ENCODE data around the gene AMOTL2. TPM values are rescaled to one million over a fixed set of nuclear protein-coding genes. Genes with fewer than 3 reads are reported as not detected.

Gene AMOTL2
- total RNA-seq, 1 donor: 0.10 TPM

DNA sequence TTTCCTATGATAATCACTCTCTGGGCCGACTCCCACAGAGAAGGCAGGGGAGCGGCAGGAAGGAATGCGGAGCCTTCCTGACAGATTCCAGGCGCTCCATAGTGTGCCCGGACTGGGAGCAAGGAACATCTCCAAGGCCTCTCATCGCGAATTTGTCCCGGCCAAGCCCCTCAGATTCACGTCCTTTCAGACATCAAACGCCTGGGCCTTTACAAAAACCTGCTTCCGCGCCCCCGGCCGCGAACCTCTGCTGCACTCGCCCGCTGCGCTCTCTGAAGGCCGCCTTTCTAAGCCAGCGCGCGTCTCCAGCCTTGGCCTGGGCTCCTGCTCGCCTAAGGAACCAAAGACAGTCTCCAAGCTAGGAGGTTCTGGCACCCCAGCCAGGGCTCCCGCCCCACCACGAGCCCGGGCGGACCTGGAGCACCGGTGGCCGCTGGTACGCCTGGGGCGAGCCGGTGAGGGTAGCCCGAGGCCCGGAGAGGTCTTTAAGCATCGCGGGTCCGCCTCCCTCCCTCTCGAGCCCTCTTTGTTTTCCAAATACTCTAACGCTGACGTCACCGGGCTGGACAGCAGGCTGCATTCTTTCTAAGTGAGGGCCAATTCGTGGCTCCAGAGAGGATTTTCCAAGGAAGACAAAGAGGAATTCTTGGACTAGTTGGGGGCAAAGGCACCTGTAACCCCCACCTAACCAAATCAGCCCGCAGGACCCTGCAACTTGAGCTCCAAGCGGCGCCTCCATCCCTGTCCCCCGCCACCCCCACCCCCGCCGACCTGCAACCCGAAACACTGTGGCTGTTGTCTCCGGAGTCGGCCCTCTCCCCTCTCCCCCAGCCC lies 759 bp downstream of the AMOTL2 start:
- H3K27me3 ChIP-seq (ENCODE audit: insufficient read depth, low read length): peaks cover 30% of the 10 kb centered on the region
- H3K4me3 ChIP-seq (ENCODE audit: low read length): no peak overlapping the region
- H3K4me1 ChIP-seq (ENCODE audit: insufficient read depth, low read length): no peaks in the 10 kb centered on the region
- no peaks in the 10 kb centered on the region for H3K9me3 ChIP-seq (ENCODE audit: low read depth, low read length)

DNA sequence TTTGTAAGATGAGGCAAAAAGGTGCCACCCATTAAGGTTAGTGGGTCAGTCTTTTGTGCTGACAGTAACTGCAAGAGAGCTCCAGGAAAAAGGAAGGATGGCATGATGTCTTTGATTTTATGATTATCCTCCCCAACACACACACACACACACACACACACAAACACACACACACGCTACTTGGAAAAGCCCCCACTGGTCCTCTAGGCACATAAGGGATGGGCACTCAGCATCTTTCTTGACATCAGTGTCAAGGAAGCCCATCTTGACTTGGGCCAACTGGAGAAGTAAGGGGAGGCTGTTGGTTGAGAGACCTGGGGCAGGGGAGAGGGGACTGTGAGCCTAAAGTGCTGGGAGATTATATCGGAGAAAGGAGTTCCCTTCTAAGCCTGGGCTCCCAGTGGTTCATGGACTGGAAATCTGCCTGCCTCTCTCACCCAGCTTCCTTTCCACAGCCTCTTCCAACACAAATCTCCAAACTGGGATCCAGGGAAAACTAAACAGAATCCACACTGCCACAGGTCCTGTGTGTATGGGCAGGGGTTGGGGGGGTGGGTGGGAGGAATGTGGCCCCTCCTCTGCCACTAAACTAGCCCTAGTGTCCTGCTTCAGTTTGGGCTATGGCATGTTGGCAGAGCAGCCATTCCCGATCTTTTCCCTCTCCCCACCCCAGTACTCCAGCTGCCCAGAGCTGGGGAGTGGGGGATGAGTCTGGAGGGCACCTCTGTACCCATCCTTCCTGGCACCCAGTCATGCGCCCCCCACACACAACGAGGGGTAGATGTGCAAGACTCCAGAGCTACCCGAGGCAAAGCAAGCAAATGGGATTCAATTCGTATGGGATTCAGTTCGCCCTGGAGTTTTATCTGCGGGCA lies 1.6 kb downstream of the AMOTL2 start:
- peaks cover 30% of the 10 kb centered on the region for H3K27me3 ChIP-seq (ENCODE audit: insufficient read depth, low read length)
- H3K4me3 ChIP-seq (ENCODE audit: low read length): no peak overlapping the region
- no peaks in the 10 kb centered on the region for H3K4me1 ChIP-seq (ENCODE audit: insufficient read depth, low read length)
- H3K9me3 ChIP-seq (ENCODE audit: low read depth, low read length): no peaks in the 10 kb centered on the region

DNA sequence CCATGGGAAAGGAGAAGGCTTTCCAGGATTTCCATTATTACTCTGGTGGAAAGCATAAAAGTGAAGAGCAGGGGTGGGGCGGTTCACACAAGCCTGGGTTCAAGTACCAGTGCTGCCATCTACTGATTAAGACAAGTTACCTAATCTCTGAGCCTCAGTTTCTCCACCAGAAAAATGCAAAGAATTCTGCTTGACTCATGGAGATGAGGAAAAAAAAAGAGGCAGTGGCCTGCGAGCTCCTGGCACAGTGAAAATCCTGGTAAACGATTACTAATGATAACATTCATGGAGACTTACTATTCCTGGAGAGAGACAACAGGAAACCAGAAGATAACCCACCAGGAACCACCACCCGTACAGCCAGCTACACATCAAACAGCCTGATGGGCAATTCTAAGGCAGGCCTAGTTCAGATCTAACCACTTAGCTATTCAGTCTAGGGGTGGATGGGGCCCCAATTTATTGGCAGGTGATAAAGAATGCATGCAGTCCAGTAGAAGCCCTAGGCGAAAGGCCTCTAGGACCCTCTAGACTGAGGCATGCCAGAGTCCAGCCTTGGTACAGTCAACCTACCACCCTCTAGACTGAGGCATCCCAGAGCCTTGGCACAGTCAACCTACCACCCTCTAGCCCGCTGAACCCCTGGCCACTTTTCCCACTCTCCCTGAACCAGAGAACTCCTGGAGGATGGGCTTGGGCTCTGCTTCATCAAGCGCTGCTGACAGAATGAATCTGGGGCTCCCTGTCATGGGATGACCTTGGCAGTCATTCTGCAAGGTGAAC lies 2.5 kb downstream of the AMOTL2 start:
- H3K4me1 ChIP-seq (ENCODE audit: insufficient read depth, low read length): no peaks in the 10 kb centered on the region
- no peaks in the 10 kb centered on the region for H3K9me3 ChIP-seq (ENCODE audit: low read depth, low read length)
- no peak overlapping the region for H3K4me3 ChIP-seq (ENCODE audit: low read length)
- peaks cover 29% of the 10 kb centered on the region for H3K27me3 ChIP-seq (ENCODE audit: insufficient read depth, low read length)

DNA sequence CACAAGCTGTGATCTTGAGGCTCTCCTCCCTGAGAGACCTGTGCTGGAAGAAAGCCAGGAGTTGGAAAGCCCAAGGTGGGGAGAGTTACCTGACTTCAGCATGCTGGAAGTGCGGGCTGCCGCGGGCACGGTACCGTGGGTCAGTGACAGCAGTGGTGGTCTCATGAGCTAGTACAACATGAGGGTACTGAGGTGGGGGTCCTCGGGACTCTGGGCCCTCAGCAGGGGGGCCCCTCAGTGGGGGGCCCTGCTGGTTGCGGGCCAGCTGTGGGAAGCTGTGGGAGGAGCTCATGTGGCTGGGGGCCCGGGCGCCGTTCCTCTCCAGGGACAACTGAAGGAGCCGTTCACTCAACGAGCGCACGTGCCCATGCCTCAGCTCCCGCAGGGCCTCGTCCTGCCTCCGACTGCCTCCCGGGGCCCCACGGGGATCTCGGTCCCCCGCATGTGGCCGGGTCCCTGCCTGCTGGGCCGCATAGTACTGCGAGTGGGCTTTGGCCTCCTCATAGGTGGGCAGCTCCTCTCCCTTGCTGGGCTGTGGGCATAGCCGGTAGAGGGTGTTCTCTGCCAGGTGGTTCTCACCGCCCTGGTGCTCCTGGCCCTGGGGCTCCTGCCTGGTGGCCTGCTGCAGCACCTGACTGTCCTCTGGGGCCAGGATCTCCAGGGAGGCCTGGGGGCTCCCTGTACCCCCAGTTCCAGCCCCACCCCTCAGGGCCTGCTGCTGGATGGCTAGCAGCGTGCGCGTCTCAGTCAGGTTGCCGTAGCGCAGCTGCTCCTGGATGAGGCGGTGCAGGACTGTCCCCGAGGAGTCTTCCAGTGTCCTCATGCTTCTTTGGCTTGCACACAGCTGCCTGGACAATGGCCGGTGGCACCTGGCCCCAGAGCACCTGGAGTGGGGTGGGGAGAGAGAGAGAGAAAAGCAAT lies 3.4 kb downstream of the AMOTL2 start:
- no peaks in the 10 kb centered on the region for H3K4me1 ChIP-seq (ENCODE audit: insufficient read depth, low read length)
- H3K27me3 ChIP-seq (ENCODE audit: insufficient read depth, low read length): peaks cover 24% of the 10 kb centered on the region
- no peak overlapping the region for H3K4me3 ChIP-seq (ENCODE audit: low read length)
- no peaks in the 10 kb centered on the region for H3K9me3 ChIP-seq (ENCODE audit: low read depth, low read length)

DNA sequence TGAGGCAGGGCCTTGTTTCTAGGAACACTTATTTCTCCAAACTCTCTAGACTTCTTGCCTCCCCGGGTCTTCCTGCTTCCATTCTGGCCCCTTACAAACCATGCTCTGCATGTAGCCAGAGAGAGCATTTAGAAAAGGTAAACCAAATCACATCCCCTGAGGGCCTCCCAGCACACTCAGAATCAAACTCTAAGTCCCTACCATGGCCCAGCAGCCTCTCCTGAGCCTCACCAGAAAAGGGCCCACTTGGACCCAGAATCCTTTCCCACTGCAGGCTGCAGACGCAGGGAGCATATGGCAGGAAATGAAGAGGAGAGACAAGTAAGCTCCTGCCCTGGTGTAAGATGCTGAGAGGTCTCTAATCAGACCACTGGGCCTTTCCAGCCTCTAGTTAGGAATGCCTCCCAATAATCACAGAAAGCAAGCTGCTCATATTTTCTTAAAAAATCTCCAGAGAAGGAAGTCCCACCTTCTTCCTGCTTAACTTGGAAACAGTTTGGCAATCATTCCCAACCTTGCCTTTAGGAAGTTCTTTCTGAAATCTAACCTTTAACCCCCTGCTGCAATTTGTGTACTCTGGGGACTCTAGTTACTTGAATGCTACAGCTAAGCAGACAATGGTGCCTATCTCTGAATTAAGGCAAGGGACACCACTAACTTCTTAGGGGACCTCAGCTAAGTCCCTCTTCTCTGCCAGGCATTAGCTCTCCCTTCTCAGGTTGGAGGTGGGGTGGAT lies 4.2 kb downstream of the AMOTL2 start:
- no peak overlapping the region for H3K4me3 ChIP-seq (ENCODE audit: low read length)
- H3K27me3 ChIP-seq (ENCODE audit: insufficient read depth, low read length): peaks cover 16% of the 10 kb centered on the region
- no peaks in the 10 kb centered on the region for H3K4me1 ChIP-seq (ENCODE audit: insufficient read depth, low read length)
- H3K9me3 ChIP-seq (ENCODE audit: low read depth, low read length): no peaks in the 10 kb centered on the region

DNA sequence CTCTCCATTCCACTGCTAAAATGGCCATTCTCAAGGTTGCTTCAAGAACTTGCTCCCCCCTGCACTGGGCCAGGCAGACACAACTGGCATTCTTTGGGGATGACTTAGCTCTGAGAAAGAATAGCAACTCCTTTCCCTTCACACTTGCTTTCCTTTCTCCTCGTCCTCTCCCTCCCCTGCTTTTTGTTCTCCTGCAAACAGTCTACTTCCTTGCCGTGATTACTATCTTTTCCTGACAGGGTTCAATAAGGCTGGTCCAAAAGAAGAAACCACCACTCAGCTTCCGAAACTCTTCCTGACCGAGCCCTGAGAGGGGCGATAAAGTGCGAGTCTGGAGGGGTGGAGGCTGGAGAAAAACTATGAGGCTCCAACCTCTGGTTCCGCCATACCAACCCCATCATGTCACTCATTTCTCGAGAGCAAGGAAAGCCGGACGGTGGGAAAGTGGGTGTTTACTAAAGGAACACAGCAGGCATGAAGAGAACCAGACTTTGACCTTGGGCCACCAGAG lies 5.0 kb downstream of the AMOTL2 start:
- peaks cover 12% of the 10 kb centered on the region for H3K27me3 ChIP-seq (ENCODE audit: insufficient read depth, low read length)
- no peak overlapping the region for H3K4me3 ChIP-seq (ENCODE audit: low read length)
- no peaks in the 10 kb centered on the region for H3K9me3 ChIP-seq (ENCODE audit: low read depth, low read length)
- H3K4me1 ChIP-seq (ENCODE audit: insufficient read depth, low read length): peaks cover 6% of the 10 kb centered on the region

DNA sequence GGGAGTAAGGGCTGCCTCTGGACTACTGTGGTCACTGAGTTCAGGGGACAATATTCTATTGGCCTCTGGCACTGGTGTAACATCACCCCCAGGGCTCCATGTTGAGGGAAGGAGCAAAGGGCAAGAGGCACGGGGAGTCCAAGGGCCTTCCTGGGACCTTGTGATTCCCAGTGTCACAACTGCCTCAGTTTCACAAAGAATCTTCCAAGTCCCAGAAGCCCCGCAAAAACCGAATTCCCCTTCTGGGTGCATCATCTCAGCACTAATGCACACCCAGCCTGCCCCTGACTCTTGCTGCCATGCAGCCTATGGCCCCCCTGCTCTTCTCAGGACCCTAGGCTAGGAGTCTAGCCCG lies 5.5 kb downstream of the AMOTL2 start:
- peaks cover 12% of the 10 kb centered on the region for H3K27me3 ChIP-seq (ENCODE audit: insufficient read depth, low read length)
- H3K9me3 ChIP-seq (ENCODE audit: low read depth, low read length): no peaks in the 10 kb centered on the region
- H3K4me1 ChIP-seq (ENCODE audit: insufficient read depth, low read length): peaks cover 10% of the 10 kb centered on the region
- H3K4me3 ChIP-seq (ENCODE audit: low read length): no peak overlapping the region

DNA sequence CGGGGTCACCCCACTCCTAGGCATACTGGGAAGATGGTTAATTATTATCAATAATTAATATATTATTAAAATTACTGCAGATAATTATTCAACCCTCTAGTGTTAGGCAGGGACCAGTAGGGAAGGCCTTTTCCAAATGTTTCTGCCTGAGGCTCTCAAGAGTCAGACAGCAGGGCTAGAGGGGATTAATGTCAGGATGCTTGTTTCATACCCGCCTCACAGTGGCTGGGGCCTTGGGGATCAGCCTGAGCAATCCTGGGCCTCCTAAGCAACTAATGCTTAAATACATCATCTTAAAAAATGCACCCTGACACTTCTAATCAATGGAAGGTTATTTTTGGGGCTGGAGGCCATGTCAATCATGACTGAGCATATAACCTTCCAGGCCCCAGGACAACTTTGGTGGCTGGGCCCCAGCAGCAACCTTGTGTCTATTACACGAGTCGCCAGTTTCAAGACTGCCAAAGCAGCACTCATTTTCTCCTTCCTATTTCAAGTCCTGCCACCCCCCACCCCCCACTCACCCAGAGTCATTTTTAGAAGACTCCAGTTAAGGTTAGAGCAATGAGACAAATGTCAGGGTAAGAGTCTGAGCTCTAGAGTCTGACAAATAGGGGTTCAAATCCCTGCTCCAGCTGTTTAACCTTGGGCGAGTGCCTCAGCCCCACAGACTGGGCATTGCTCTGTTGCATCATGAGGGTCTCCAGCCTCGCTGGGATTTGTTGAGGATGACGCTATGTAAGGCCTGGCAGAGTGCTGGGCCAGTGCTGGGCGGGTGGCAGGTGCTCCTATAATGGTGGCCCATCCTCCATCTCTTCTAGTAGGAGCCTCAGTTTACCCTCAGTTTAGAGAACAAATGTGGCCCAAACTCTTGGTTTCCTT lies 6.1 kb downstream of the AMOTL2 start:
- peaks cover 12% of the 10 kb centered on the region for H3K27me3 ChIP-seq (ENCODE audit: insufficient read depth, low read length)

DNA sequence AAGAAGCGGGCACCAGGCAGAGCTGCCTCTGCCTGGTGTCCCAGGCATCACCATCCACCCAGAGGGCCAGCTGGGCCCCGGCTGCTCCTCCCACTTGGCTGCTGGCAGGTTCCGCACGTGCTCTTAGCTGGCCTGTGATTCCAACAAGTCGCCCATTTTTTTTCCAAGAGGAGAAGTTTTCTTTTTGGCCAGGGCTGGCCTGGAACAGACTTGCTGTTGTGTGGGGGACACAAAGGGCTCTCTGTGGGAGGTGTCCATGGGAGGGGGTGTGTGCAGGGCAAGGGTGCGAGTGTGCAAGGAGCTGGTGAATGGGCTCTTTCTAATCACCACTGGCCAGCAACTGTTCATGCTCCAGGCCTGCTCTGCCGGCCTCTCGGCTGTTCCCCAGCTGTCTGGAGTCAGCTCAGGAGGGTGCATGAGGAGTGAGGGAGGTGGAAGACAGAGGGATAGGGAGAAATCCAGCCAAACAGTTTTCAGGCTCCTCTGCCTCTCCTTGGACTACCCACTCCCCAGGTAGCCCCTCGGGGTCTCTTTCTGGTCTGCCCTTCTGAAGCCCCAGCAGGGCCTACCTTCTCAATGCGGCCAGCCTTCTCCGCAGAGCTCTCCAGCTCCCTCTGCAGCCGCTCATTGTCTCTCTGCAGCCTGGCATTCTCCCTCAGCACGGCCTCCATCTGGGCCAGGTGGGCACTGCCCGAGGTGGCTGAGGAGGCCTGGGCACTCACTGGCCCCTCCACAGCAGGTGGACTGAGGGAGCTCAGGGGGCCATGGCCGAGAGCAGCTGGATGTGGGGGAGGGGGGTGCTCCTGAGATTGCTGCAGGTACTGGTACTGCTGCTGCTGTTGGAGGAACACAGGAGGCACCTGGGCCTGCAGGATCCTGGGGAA lies 7.1 kb downstream of the AMOTL2 start:
- peaks cover 13% of the 10 kb centered on the region for H3K27me3 ChIP-seq (ENCODE audit: insufficient read depth, low read length)
- H3K4me1 ChIP-seq (ENCODE audit: insufficient read depth, low read length): peaks cover 16% of the 10 kb centered on the region
- H3K9me3 ChIP-seq (ENCODE audit: low read depth, low read length): no peaks in the 10 kb centered on the region
- H3K4me3 ChIP-seq (ENCODE audit: low read length): no peak overlapping the region

More for the DNA sequence above, 6.1 kb downstream of the AMOTL2 start:
- Histone ChIP-seq H3K4me3 (ENCODE audit: low read length) (no peak overlapping the region), H3K9me3 (ENCODE audit: low read depth, low read length) (no peaks in the 10 kb centered on the region), H3K4me1 (ENCODE audit: insufficient read depth, low read length) (peaks cover 16% of the 10 kb centered on the region)

DNA sequence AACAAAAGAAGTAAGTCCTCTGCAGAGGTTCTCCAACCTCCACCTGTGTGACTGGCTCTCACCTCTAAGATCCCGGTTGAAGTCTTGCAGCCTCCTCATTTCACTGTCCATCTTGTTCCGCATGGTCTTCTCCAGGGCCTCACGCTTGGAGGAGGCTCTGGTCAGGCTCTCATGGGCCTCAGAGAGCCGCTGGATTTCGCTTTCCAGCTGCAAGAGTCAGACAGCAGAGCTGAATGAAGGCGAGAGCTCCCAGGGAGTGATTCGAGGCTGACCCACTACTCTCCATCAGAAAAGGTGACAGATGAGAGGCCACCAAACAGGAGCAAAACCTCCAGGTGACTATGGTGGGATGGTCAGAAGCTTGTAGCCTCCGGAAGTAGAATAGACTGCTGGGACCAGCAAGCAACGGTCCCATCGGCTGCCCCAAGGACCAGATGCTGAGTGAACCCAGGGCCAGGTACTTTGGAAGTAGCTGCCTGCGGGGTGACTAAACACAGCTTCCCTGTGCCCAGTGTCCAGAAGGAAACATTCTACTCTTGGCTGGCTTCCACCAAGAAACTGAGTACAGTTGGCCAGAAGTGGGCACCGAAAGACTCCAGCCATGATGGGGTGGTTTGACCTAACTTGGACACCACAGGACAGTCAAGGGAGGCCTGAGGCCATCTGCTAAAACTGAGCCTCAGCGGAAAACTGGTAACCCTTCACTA lies 7.9 kb downstream of the AMOTL2 start:
- Histone ChIP-seq H3K4me1 (ENCODE audit: insufficient read depth, low read length) (peaks cover 16% of the 10 kb centered on the region), H3K4me3 (ENCODE audit: low read length) (no peak overlapping the region), H3K27me3 (ENCODE audit: insufficient read depth, low read length) (peaks cover 13% of the 10 kb centered on the region), H3K9me3 (ENCODE audit: low read depth, low read length) (no peaks in the 10 kb centered on the region)

DNA sequence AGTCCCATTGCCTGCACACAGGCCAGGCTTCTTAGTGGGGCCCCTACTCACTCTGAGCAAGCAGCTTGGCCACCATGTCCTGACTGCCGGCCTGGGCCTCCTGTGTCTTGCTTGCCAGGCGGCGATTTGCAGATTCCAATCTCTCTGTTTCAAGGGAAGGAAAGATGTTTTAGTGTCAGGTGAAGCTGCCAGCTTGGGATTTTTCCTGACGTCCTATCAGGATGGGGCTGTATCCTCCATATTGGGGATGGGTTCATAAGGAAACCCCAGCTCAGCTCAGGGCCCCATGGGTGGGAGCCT lies 8.5 kb downstream of the AMOTL2 start:
- H3K27me3 ChIP-seq (ENCODE audit: insufficient read depth, low read length): peaks cover 13% of the 10 kb centered on the region
- H3K4me1 ChIP-seq (ENCODE audit: insufficient read depth, low read length): peaks cover 16% of the 10 kb centered on the region
- no peaks in the 10 kb centered on the region for H3K9me3 ChIP-seq (ENCODE audit: low read depth, low read length)
- no peak overlapping the region for H3K4me3 ChIP-seq (ENCODE audit: low read length)
